DMS53 treated with DMSO at 0.1 percent for 48 hours (cell line): ENCODE data around the gene OIP5.
"Not testable (repeated sequence)": the region's sequence is repeated elsewhere in the genome, so short reads cannot be mapped to it uniquely, and the experiment has no call there.

Experiments used
- DNase-seq: peaks from one replicate; lab custom pipeline; 2025; ENCODE audit not compliant: unreplicated experiment; lab: John Stamatoyannopoulos, UW

Gene OIP5

GRCh38 chr15:41260924-41261323, 71.5 kb downstream of the OIP5 start:
- DNase-seq, result not testable (repeated sequence)

GRCh38 chr15:41259546-41260189, 72.7 kb downstream of the OIP5 start:
- DNase-seq, result no peak
